Aorta (tissue), 5 donors: ENCODE results near the gene RSPH6A. TPM values are rescaled to one million over a fixed set of nuclear protein-coding genes. Genes with fewer than 3 reads are reported as not detected.

ENCODE experiments used
- ATAC-seq: fragments of 200-7000 bp; cut with Tn5 transposase; one replicate; pipeline ENCODE4 v1.9.1; 2022; ENCODE audit warnings: moderate library complexity; ENCODE audit not compliant: low FRiP score
- DNase-seq, 2 donors: peaks; one replicate each; pipeline ENCODE4 v3.0.0-alpha.2; 2020
- H3K27ac ChIP-seq, 2 donors: one replicate each; pipeline ENCODE4 v1.5.1; 2013; ENCODE audit warnings: low read length in 2 of 2, mild to moderate bottlenecking in 2 of 2, moderate library complexity in 2 of 2, control low read depth in 1 of 2, inconsistent platforms in 1 of 2, low read depth in 1 of 2
- H3K27me3 ChIP-seq, 2 donors: one replicate each; pipeline ENCODE4 v1.6.1; 2013; ENCODE audit warnings: control low read depth in 1 of 2, low read length in 1 of 2, mild to moderate bottlenecking in 1 of 2, moderate library complexity in 1 of 2; ENCODE audit not compliant: insufficient read depth in 2 of 2, control insufficient read depth in 1 of 2
- H3K36me3 ChIP-seq, 2 donors: one replicate each; pipeline ENCODE4 v1.6.1; 2013; ENCODE audit warnings: control low read depth in 1 of 2, low read length in 1 of 2, mild to moderate bottlenecking in 1 of 2; ENCODE audit not compliant: insufficient read depth in 2 of 2, control insufficient read depth in 1 of 2
- H3K4me1 ChIP-seq, 2 donors: one replicate each; pipeline ENCODE4 v1.6.1; 2013; ENCODE audit warnings: low read length in 2 of 2, control low read depth in 1 of 2, mild to moderate bottlenecking in 1 of 2, moderate library complexity in 1 of 2; ENCODE audit not compliant: insufficient read depth in 2 of 2, control insufficient read depth in 1 of 2
- H3K4me3 ChIP-seq, 2 donors: one replicate each; pipeline ENCODE4 v1.5.1; 2013; ENCODE audit warnings: low read length in 2 of 2, control low read depth in 1 of 2, mild to moderate bottlenecking in 1 of 2
- H3K9me3 ChIP-seq: one replicate; pipeline ENCODE4 v1.6.1; 2013; ENCODE audit warnings: mild to moderate bottlenecking, low read length; ENCODE audit not compliant: control insufficient read depth
- WGBS, 2 donors: extraction: QIAGEN DNeasy Blood & Tissue Kit; methylation state at CpG; one replicate each; pipeline ENCODE4 v1.1.7; 2013; 5-methylcytosine and 5-hydroxymethylcytosine counted together
- intact Hi-C, 2 donors: fragments of 100-400 bp; cut with DNase I; formaldehyde crosslinking; loops; one replicate each; pipeline versions ENCODE4 v1.14.2 to v1.15.0; 2022
- polyA plus RNA-seq, 2 donors: library from polyadenylated mRNA; stranded (reverse); fragments of 200-250 nt; gene quantifications; one replicate each; pipeline ENCODE4 v1.2.3, GENCODE V29; 2013
- total RNA-seq, 2 donors: library from RNA; stranded (reverse); fragmentation: NEBNext Ultra II Directional; extraction: Animal tissue kit (Norgen Biotek cat#: 25700); gene quantifications; one replicate each; pipeline ENCODE4 v1.2.1, GENCODE V29; 2021
- donor health status: healthy with polysubstance abuse.
- donor health status: Bipolar disorder and iron deficiency.
- donor health status: DM: no; HTN: no; CAD: no.
- donor health status: DM: no; HTN: no; CAD: no.
- donor health status: DM: yes; HTN: yes; CAD: no.

Gene RSPH6A
- total and polyA plus RNA-seq, 4 donors = 0.15 to 0.23 TPM; not detected in 2

DNA sequence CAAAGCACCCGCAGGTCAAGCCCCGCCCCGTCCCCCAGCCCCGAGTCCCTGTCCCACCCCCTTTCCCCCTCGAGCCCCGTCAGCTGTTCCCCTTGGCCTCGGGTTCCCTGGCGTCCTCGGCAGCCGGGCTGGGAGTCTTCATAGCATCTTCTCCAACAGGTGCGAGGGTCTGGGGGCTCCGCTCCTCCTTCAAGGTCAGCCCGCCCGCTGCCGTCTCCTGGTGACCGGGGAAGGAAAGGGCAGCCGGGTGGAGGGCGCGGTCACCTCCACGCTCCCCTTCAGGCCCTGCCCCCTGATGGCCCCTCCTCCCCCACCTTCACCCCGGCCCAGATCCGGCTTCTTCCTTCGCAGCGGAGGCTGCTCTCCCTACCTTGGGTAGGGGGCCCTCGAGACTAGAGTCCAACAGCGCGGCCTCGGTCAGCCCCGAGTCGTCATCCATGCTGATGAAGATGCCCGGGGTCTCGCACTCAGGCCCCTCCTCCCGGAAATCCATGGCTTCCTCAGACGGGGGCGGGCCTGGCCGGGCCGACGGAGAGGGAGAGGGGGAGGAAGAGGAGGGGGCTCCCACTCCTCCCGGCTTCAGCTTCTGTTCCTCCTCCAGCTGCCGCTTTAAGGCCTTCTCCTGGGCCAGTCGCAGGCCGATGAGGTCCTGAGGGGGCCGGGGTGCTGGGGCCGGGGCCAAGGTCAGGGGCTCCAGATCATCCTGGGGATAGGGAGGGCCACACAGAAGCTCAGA, 541 bp upstream of the RSPH6A start:
- no peak for DNase-seq
- H3K27ac ChIP-seq = no peak overlapping the region
- intact Hi-C loops = loop anchor here in 1 of 2 donors (5.0 kb wide), 1 partner anchor 67 kb away; no protein-coding TSS in a partner anchor

DNA sequence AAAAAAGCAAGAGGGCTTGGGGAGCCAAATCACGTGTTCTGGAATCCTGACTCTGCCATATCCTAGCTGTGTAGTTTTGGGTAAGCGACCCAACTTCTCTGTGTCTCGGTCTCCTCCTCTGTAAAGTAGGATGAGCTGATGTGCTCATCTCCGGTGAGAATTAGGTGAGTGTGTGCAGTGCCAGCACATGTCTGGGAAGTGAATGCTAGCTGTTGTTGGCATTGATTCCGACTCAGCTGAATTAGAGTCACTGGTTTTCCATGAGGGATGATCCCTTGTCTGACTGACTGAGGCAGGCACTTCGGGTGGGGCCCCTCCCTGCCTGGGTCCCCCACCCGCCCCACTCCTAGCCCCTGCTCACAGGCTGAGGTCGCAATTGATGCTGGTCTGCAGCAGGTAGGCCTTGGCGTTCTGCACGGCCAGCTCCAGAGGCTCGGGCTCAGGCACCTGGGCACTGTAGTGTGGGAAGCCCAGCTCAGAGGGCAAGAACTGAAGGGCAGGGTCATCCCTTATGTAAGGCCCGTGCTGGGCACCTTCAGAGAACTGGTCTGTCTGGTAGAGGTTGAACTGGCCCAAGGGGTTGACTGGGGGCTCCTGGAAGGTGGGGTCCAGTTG, 835 bp downstream of the RSPH6A start:
- intact Hi-C loops = loop anchor here in 1 of 2 donors (5.0 kb wide), 1 partner anchor 38 kb away; no protein-coding TSS in a partner anchor
- no peak overlapping the region for H3K27ac ChIP-seq
- 86% methylated on average over 12 of the region's 12 CpGs for WGBS, 2 donors
- H3K4me3 ChIP-seq = no peak overlapping the region
- DNase-seq (no peak), ATAC-seq (no peak)
- no peaks in the 10 kb centered on the region for H3K4me1 ChIP-seq
- H3K27me3 ChIP-seq = no peaks in the 10 kb centered on the region
- H3K9me3 ChIP-seq = no peaks in the 10 kb centered on the region
- H3K36me3 ChIP-seq = no peaks in the 10 kb centered on the region

More for the DNA sequence above, 541 bp upstream of the RSPH6A start:
- WGBS, 2 donors = 7 to 9% methylated on average over 34 to 44 of the region's 44 CpGs
- Histone ChIP-seq H3K27me3 (no peaks in the 10 kb centered on the region), H3K36me3 (no peaks in the 10 kb centered on the region), H3K9me3 (no peaks in the 10 kb centered on the region), H3K4me3 (peak overlapping the region; percentile 29 to 40), H3K4me1 (no peaks in the 10 kb centered on the region)
- ATAC-seq = peak; percentile 11

DNA sequence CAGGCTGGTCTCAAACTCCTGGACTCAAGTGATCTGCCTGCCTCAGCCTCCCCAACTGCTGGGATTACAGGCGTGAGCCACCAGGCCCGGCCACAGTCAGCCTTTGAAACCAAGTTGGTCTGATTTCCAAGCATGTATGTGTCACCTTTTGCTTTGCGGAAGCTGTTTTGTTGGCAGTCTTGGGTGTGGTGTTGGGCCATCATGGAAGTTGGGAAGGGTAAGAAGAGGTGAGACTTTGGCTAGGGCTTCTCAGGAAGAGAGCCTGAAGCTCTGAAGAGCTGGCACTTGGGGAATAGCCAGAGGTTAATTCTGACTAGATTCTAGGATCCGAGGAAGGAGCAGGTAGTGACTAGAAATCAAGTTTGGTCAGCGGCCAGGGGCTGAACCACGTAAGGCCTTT, 2.8 kb downstream of the RSPH6A start:
- H3K9me3 ChIP-seq = no peaks in the 10 kb centered on the region
- ATAC-seq (no peak), DNase-seq (no peak)
- no peaks in the 10 kb centered on the region for H3K27me3 ChIP-seq
- no peaks in the 10 kb centered on the region for H3K4me1 ChIP-seq
- no peaks in the 10 kb centered on the region for H3K36me3 ChIP-seq
- no peak overlapping the region for H3K4me3 ChIP-seq
- no peak overlapping the region for H3K27ac ChIP-seq
- intact Hi-C loops = loop anchor here in 1 of 2 donors (5.0 kb wide), 1 partner anchor 40 kb away; no protein-coding TSS in a partner anchor
- 92 to 95% methylated on average over 6 of the region's 6 CpGs for WGBS, 2 donors

- no peaks in the 10 kb centered on the region for H3K27me3 ChIP-seq
- intact Hi-C loops = loop anchor here in 1 of 2 donors (5.0 kb wide), 1 partner anchor 43 kb away; no protein-coding TSS in a partner anchor
- no peaks in the 10 kb centered on the region for H3K4me1 ChIP-seq
- WGBS, 2 donors = 40 to 41% methylated on average over 7 of the region's 7 CpGs
- H3K36me3 ChIP-seq = no peaks in the 10 kb centered on the region
- no peaks in the 10 kb centered on the region for H3K9me3 ChIP-seq
- DNase-seq (no peak), ATAC-seq (no peak)
- no peak overlapping the region for H3K4me3 ChIP-seq
- no peak overlapping the region for H3K27ac ChIP-seq
Measured at GRCh38 chr19:45809643-45810159, 5.4 kb downstream of the RSPH6A start.

DNA sequence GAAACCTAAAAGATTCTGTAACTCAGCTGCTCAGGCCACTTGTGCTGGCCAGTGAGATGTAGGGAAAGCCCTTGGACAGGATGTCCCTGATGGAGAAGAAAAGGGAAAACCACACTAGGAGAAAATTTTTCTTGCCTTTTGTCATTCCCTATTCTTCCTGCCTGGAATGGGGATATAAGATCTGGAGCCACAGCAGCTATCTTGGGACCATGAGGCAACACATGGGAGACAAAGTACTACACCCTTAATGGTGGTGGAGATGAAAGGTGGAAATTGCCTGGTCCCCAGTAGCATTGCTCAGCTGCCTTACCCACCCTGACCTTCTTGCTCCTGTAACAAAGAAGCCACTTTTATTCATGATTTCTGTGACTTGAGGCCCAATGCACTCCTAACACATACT, 9.4 kb downstream of the RSPH6A start:
- Histone ChIP-seq H3K4me3 (no peak overlapping the region), H3K27ac (no peak overlapping the region), H3K36me3 (no peaks in the 10 kb centered on the region), H3K4me1 (no peaks in the 10 kb centered on the region), H3K9me3 (no peaks in the 10 kb centered on the region), H3K27me3 (no peaks in the 10 kb centered on the region)
- no peak for DNase-seq
- intact Hi-C loops = no loop called here
- ATAC-seq = no peak

DNA sequence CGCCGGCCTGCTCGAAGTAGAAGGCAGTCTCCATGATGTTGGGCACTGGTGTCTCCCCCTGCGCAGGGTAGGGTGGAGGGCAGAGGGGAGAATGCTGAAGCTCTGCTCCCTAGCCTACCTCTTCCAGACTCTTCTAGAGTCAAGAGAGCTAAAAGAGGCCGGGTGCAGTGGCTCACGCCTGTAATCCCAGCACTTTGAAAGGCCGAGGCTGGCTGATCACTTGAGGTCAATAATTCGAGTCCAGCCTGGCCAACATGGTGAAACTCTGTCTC, 10.2 kb downstream of the RSPH6A start:
- Histone ChIP-seq H3K4me3 (no peak overlapping the region), H3K36me3 (no peaks in the 10 kb centered on the region), H3K27ac (no peak overlapping the region), H3K27me3 (no peaks in the 10 kb centered on the region), H3K4me1 (no peaks in the 10 kb centered on the region), H3K9me3 (no peaks in the 10 kb centered on the region)
- no peak for ATAC-seq
- WGBS, 2 donors = 91 to 93% methylated on average over 8 of the region's 8 CpGs
- DNase-seq = no peak
- intact Hi-C loops = no loop called here

DNA sequence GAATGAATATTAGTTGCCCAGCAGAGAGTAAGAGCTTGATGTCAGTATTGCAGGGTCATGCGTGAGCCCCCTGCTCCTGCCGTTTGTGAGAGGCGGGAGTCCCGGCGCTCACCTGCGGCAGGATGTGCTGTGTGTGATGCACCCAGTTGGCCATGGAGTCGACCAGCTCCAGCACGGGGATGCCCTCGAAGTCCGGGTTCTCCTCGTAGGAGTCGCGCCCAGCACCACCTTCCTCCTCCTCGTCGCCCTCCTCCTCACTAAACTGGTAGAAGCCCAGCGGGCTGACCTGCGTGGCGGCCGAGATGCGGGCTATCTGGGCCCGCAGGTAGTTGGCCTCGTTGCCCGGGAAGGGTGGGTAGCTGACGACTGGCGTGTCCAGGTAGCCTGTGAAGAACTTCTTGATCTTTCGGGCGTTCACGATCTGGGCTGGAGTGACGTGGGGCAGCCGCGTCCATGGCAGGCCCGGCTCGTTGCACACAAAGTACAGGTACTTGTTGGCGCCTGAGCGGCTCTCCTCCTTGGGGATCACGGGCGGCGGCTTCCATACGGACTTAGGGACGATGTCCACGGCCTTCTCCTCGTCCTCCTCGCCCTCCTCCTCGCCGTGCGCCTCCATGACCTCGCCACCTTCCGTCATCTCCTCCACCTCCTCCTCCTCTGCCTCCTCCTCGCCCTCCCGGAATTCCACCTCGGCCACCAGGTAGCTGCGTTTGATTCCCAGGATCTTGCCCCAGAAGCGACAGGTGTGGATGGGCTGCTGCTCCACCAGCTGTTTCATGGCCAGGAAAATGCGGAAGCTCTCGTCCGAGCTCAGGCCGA, 10.8 kb downstream of the RSPH6A start:
- Histone ChIP-seq H3K27ac (no peak overlapping the region), H3K4me3 (no peak overlapping the region), H3K27me3 (no peaks in the 10 kb centered on the region), H3K36me3 (no peaks in the 10 kb centered on the region), H3K9me3 (no peaks in the 10 kb centered on the region), H3K4me1 (no peaks in the 10 kb centered on the region)
- DNase-seq (peak in 1 of 2 donors; percentile 74), ATAC-seq (no peak)
- intact Hi-C loops = no loop called here
- 92% methylated on average over 53 to 57 of the region's 57 CpGs for WGBS, 2 donors

DNA sequence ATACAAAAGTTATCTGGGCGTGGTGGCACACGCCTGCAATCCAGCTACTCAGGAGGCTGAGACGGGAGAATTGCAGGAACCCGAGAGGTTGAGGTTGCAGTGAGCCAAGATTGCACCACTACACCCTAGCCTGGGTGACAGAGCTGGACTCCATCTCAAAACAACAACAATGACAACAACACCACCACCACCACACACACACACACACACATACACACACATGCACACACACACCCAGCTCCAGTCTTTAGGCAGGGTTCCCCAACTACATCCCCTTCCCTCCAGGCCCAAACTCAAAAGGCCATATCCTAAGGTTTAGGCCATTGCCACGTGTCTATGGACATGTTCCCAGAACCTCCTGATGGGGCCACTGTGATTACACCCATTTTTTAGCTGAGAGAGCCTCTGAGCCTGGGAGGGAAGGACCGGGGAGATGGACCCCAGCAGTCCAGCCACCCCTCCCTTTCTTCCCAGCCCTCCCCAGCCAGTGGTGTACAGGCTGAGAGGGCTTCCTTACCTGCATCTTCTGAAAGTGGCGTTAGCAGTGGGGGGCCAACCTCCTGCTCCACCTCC, 13.4 kb downstream of the RSPH6A start:
- intact Hi-C loops = no loop called here
- 85 to 89% methylated on average over 7 of the region's 7 CpGs for WGBS, 2 donors
- no peak for ATAC-seq
- Histone ChIP-seq H3K36me3 (no peaks in the 10 kb centered on the region), H3K4me1 (no peaks in the 10 kb centered on the region), H3K4me3 (no peak overlapping the region), H3K27ac (no peak overlapping the region), H3K9me3 (no peaks in the 10 kb centered on the region), H3K27me3 (no peaks in the 10 kb centered on the region)
- no peak for DNase-seq
